ENCODE data around the gene TMEM200B.

Gene TMEM200B

GRCh38 chr1:29096231-29096886 lies 27.3 kb downstream of the TMEM200B start:
- TF ChIP-seq TCF12 (IDR thresholded peaks at IDR 0.05; ENCODE audit: low read depth) = peak; percentile 94
- peak; percentile 100 for TF ChIP-seq NFIC (IDR thresholded peaks at IDR 0.05)
- TF ChIP-seq RAD21 (IDR thresholded peaks at IDR 0.05; ENCODE audit: low read depth) = no peak
- TF ChIP-seq EP300 (IDR thresholded peaks at IDR 0.05; ENCODE audit: borderline replicate concordance) = peak; percentile 64; the same call in 1 of the 2 replicates
- TF ChIP-seq FOXM1 (IDR thresholded peaks at IDR 0.05; ENCODE audit: borderline replicate concordance, low read depth) = peak; percentile 58; the same call in 1 of the 2 replicates
- TF ChIP-seq EGR1 (IDR thresholded peaks at IDR 0.05) = no peak
- TF ChIP-seq CEBPB (IDR thresholded peaks at IDR 0.05) = no peak; the same call in 1 of the 2 replicates
- TF ChIP-seq ZBTB7A (IDR thresholded peaks at IDR 0.05; ENCODE audit: low read depth) = no peak
- TF ChIP-seq YY1 (IDR thresholded peaks at IDR 0.05; ENCODE audit: low read depth) = no peak
- no peak for TF ChIP-seq USF1 (IDR thresholded peaks at IDR 0.05)
- TF ChIP-seq TEAD4 (IDR thresholded peaks at IDR 0.05) = peak; percentile 78
- TF ChIP-seq CREB1 (IDR thresholded peaks at IDR 0.05; ENCODE audit: low read depth) = no peak
- TF ChIP-seq REST (IDR thresholded peaks at IDR 0.05; ENCODE audit: low read depth) = no peak
- no peak for TF ChIP-seq TAF1 (IDR thresholded peaks at IDR 0.05; ENCODE audit: low read depth)
- 0 out of 2 replicates have a peak, but pooled peaks have one; percentile 21 for TF ChIP-seq MAX (IDR thresholded peaks at IDR 0.05)

- TF ChIP-seq USF1 (IDR thresholded peaks at IDR 0.05) (no peak), TAF1 (IDR thresholded peaks at IDR 0.05; ENCODE audit: low read depth) (no peak), EGR1 (IDR thresholded peaks at IDR 0.05) (no peak), ZBTB7A (IDR thresholded peaks at IDR 0.05; ENCODE audit: low read depth) (no peak), RAD21 (IDR thresholded peaks at IDR 0.05; ENCODE audit: low read depth) (no peak), FOXM1 (IDR thresholded peaks at IDR 0.05; ENCODE audit: borderline replicate concordance, low read depth) (no peak), EP300 (IDR thresholded peaks at IDR 0.05; ENCODE audit: borderline replicate concordance) (no peak), MAX (IDR thresholded peaks at IDR 0.05) (no peak), REST (IDR thresholded peaks at IDR 0.05; ENCODE audit: low read depth) (no peak), CREB1 (IDR thresholded peaks at IDR 0.05; ENCODE audit: low read depth) (no peak)
Measured at GRCh38 chr1:29094954-29095353, 28.7 kb downstream of the TMEM200B start.

- TF ChIP-seq USF1 (IDR thresholded peaks at IDR 0.05) (no peak), EP300 (IDR thresholded peaks at IDR 0.05; ENCODE audit: borderline replicate concordance) (no peak), MAX (IDR thresholded peaks at IDR 0.05) (no peak), RAD21 (IDR thresholded peaks at IDR 0.05; ENCODE audit: low read depth) (no peak), CEBPB (IDR thresholded peaks at IDR 0.05) (no peak), TAF1 (IDR thresholded peaks at IDR 0.05; ENCODE audit: low read depth) (no peak), EGR1 (IDR thresholded peaks at IDR 0.05) (no peak), TCF12 (IDR thresholded peaks at IDR 0.05; ENCODE audit: low read depth) (no peak), ZBTB7A (IDR thresholded peaks at IDR 0.05; ENCODE audit: low read depth) (no peak), CREB1 (IDR thresholded peaks at IDR 0.05; ENCODE audit: low read depth) (no peak), YY1 (IDR thresholded peaks at IDR 0.05; ENCODE audit: low read depth) (no peak), NFIC (IDR thresholded peaks at IDR 0.05) (no peak), FOXM1 (IDR thresholded peaks at IDR 0.05; ENCODE audit: borderline replicate concordance, low read depth) (no peak), REST (IDR thresholded peaks at IDR 0.05; ENCODE audit: low read depth) (no peak), TEAD4 (IDR thresholded peaks at IDR 0.05) (no peak)
Measured at GRCh38 chr1:29094433-29094832, 29.3 kb downstream of the TMEM200B start.

All from Ishikawa (cell line).